Gastrocnemius medialis (tissue), 4 donors: Measurements from ENCODE around the gene WDR26. TPM values are rescaled to one million over a fixed set of nuclear protein-coding genes. Genes with fewer than 3 reads are reported as not detected.
A peak's percentile ranks its signal among the peaks of the same experiment; 100 is the strongest.

Experiments used
- ATAC-seq, 2 donors: fragments of 150-250 bp; one replicate each; pipeline ENCODE4 v1.9.1; 2016
- DNase-seq, 2 donors: peaks; one replicate each; pipeline ENCODE4 v3.0.0-alpha.2; 2019
- H3K27ac ChIP-seq, 4 donors: fragments of 200-600 bp; sonication (generic); 1 replicate in 1 of 4; 2 replicates in 3 of 4; pipeline ENCODE4 v1.5.1; 2016 to 2018; ENCODE audit warnings: mild to moderate bottlenecking in 2 of 4, moderate library complexity in 1 of 4
- H3K27me3 ChIP-seq, 3 donors: fragments of 200-600 bp; sonication (generic) in 2 of 3; 1 replicate in 1 of 3; 2 replicates in 2 of 3; pipeline versions ENCODE4 v1.5.1 to v1.6.0; 2016 to 2019; ENCODE audit warnings: mild to moderate bottlenecking in 1 of 3, moderate library complexity in 1 of 3
- H3K36me3 ChIP-seq, 2 donors: fragments of 200-600 bp; sonication (generic) in 1 of 2; one replicate each; pipeline ENCODE4 v1.5.1; 2017 to 2018
- H3K4me1 ChIP-seq, 2 donors: fragments of 200-600 bp; sonication (generic) in 1 of 2; one replicate each; pipeline ENCODE4 v1.5.1; 2016 to 2017; ENCODE audit warnings: mild to moderate bottlenecking in 2 of 2
- H3K4me3 ChIP-seq, 4 donors: fragments of 200-600 bp; sonication (generic) in 3 of 4; 1 replicate in 1 of 4; 2 replicates in 3 of 4; pipeline ENCODE4 v1.5.1; 2016 to 2019; ENCODE audit warnings: mild to moderate bottlenecking in 2 of 4
- H3K9me3 ChIP-seq, 3 donors: fragments of 200-600 bp; sonication (generic) in 2 of 3; 1 replicate in 1 of 3; 2 replicates in 2 of 3; pipeline ENCODE4 v1.5.1; 2016 to 2019
- POLR2A ChIP-seq, 2 donors: fragments of 450-650 bp; IDR thresholded peaks; one replicate each; pipeline ENCODE4 v1.6.1; 2017; ENCODE audit warnings: antibody characterized with exemption in 2 of 2, mild to moderate bottlenecking in 2 of 2, moderate library complexity in 2 of 2
- in situ Hi-C, 4 donors: fragments of 200-750 bp; cut with MboI; loops; one replicate each; pipeline versions ENCODE4 v1.15.0 to v1.8.0; 2017; ENCODE audit warnings: low sequenced_read_pairs in 4 of 4
- intact Hi-C: fragments of 100-400 bp; cut with DNase I; formaldehyde crosslinking; loops from one replicate; pipeline ENCODE4 v1.15.1; 2023; ENCODE audit warnings: low total_unique reads
- total RNA-seq, 4 donors: library from RNA; depleted of rRNA; stranded (reverse); fragments of >200 nt; gene quantifications; one replicate each; pipeline versions ENCODE4 v1.1.0 to v1.2.3, GENCODE V29; 2016
- TF ChIP-seq, protein P1 (sequence below), 5 experiments: fragments of 450-650 bp in 3 of 5; fragments of 200-600 bp in 2 of 5; sonication (generic) in 2 of 5; IDR thresholded peaks in 4 of 5; conservative IDR thresholded peaks in 1 of 5; 1 replicate in 4 of 5; 2 replicates in 1 of 5; pipeline ENCODE4 v1.5.1; 2016 to 2019; ENCODE audit warnings: antibody characterized with exemption in 5 of 5, mild to moderate bottlenecking in 3 of 5, moderate library complexity in 3 of 5

The WDR26 gene
- total RNA-seq, 4 donors from 2014 or later: 62.1 to 86.5 (median 74.0) TPM

DNA sequence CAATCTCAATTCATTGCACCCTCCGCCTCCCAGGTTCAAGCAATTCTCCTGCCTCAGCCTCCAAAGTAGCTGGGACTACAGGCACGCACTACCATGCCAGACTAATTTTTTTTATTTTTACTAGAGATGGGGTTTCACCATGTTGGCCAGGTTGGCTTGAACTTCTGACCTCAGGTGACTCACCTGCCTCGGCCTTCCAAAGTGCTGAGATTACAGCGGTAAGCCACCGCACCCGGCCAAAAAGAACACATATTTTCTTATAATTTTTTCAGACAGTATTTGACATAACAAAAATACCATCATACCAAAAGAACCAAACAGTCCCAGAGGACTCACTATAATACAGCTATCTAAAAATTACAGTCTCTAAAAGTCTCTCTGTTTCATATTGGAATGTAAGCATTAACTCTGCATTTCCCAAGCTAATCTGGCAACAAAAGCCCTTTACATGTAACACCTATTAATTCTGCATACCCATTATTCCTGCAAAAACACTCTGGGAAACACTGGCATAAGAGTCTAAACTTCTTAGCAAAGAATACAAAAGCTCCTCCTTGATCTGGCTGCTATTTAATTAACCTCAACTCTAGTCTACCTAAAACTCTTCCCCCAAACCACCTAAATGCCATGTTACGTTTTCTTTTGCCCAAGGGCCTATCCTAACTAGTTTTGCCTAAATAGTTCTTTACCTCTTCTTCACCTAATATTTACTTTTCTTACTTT is 26.9 kb downstream of the WDR26 start:
- no peak for TF ChIP-seq POLR2A (IDR thresholded peaks at IDR 0.05)
- TF ChIP-seq, protein P1, sequence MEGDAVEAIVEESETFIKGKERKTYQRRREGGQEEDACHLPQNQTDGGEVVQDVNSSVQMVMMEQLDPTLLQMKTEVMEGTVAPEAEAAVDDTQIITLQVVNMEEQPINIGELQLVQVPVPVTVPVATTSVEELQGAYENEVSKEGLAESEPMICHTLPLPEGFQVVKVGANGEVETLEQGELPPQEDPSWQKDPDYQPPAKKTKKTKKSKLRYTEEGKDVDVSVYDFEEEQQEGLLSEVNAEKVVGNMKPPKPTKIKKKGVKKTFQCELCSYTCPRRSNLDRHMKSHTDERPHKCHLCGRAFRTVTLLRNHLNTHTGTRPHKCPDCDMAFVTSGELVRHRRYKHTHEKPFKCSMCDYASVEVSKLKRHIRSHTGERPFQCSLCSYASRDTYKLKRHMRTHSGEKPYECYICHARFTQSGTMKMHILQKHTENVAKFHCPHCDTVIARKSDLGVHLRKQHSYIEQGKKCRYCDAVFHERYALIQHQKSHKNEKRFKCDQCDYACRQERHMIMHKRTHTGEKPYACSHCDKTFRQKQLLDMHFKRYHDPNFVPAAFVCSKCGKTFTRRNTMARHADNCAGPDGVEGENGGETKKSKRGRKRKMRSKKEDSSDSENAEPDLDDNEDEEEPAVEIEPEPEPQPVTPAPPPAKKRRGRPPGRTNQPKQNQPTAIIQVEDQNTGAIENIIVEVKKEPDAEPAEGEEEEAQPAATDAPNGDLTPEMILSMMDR (IDR thresholded peaks at IDR 0.05 in 4 of 5, conservative IDR thresholded peaks at IDR 0.05 in 1 of 5): no peak
- ATAC-seq (peak in 1 of 2 donors; percentile 25), DNase-seq (no peak)
- Histone ChIP-seq H3K9me3 (no peaks in the 10 kb centered on the region), H3K36me3 (peaks cover 0 to 80% of the 10 kb centered on the region in 2 donors), H3K4me3 (no peak overlapping the region), H3K27me3 (no peaks in the 10 kb centered on the region), H3K4me1 (no peaks in the 10 kb centered on the region), H3K27ac (peak overlapping the region in 1 of 4 donors; percentile 36)
- intact Hi-C loops: no loop called here
- in situ Hi-C loops: no loop called here

DNA sequence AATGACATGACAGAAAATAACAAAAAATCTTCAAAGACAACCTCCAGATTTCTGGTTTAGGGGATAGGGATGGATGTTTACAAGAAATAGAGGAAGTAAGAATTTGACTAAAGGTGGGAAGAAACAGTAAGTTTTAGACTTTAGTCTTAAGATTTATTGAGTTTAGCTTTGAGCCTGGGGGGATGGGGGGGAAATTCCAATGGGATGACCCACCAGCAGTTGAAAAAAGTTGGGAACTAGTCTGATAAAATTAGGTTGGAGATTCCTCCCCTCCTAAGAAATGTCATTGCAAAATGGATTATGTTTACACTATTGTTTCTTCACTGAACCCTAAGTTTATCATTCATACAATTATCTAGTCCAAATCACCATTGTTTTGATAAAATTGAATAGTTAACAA is 28.4 kb downstream of the WDR26 start:
- TF ChIP-seq, protein P1 (IDR thresholded peaks at IDR 0.05 in 4 of 5, conservative IDR thresholded peaks at IDR 0.05 in 1 of 5): no peak
- no peak for TF ChIP-seq POLR2A (IDR thresholded peaks at IDR 0.05)
- Histone ChIP-seq H3K9me3 (no peaks in the 10 kb centered on the region), H3K4me3 (no peak overlapping the region), H3K4me1 (no peaks in the 10 kb centered on the region), H3K27ac (peak overlapping the region in 1 of 4 donors; percentile 21), H3K27me3 (no peaks in the 10 kb centered on the region), H3K36me3 (peaks cover 0 to 72% of the 10 kb centered on the region in 2 donors)
- intact Hi-C loops (no loop called here), in situ Hi-C loops (no loop called here)
- DNase-seq (no peak), ATAC-seq (no peak)

DNA sequence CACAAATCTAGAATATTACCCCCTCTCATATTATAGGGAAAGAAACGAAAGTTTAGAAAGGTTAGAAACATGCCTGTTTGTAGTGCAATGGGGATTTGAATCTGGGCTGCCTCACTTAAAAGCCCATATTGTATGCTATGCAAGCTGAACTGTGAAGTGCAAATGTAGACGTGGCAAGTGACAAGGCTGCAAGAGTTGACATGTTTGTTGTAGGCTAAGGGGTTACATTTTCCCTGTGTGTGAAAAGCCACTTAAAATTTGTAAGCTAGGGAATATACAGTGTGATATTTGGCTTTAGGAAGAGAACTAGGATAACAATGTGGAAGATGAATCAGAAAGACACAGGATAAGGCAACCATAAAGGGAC is 29.0 kb downstream of the WDR26 start:
- no peak overlapping the region for H3K27ac ChIP-seq
- no peak for ATAC-seq
- no peaks in the 10 kb centered on the region for H3K4me1 ChIP-seq
- intact Hi-C loops (no loop called here), in situ Hi-C loops (no loop called here)
- no peak overlapping the region for H3K4me3 ChIP-seq
- H3K27me3 ChIP-seq: no peaks in the 10 kb centered on the region
- H3K36me3 ChIP-seq: peaks cover 0 to 72% of the 10 kb centered on the region in 2 donors
- no peak for DNase-seq
- TF ChIP-seq, protein P1 (IDR thresholded peaks at IDR 0.05 in 4 of 5, conservative IDR thresholded peaks at IDR 0.05 in 1 of 5): no peak
- no peak for TF ChIP-seq POLR2A (IDR thresholded peaks at IDR 0.05)
- H3K9me3 ChIP-seq: no peaks in the 10 kb centered on the region

DNA sequence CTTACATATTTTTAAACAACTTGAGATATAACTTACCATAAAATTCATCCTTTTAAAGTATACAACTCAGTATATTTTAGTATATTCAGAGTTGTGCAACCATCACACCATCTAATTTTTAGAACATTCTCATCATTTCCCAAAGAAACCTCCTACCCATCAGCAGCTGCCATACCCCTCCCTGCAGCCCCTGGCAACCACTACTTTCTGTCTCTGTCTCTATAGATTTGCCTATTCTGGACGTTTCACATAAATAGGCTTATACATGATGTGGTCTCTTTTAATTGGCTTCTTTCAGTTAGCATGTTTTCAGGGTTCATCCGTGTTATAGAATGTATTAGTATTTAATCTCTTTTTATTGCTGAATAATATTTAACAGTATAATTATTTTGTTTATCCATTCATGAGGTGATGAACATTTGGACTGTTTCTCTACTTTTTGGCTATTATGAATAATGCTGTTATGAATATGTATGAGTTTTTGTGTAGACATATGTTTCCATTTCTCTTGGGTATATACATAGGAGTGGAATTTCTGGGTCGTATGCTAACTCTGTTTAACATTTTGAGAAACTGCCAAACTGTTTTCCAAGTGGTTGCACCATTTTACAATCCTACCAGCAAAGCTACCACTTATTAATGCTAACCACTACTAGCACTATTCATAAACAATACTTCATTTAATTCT is 29.5 kb downstream of the WDR26 start:
- H3K4me1 ChIP-seq: no peaks in the 10 kb centered on the region
- no peak for ATAC-seq
- no peak overlapping the region for H3K27ac ChIP-seq
- peaks cover 0 to 73% of the 10 kb centered on the region in 2 donors for H3K36me3 ChIP-seq
- in situ Hi-C loops (no loop called here), intact Hi-C loops (no loop called here)
- H3K4me3 ChIP-seq: no peak overlapping the region
- H3K27me3 ChIP-seq: no peaks in the 10 kb centered on the region
- TF ChIP-seq, protein P1 (IDR thresholded peaks at IDR 0.05 in 4 of 5, conservative IDR thresholded peaks at IDR 0.05 in 1 of 5): no peak
- no peak for DNase-seq
- no peaks in the 10 kb centered on the region for H3K9me3 ChIP-seq
